B cell (primary cell): Measurements from ENCODE around the gene PLAC1. TPM values are rescaled to one million over a fixed set of nuclear protein-coding genes. Genes with fewer than 3 reads are reported as not detected.

Experiments
- ATAC-seq: fragments of 200-7000 bp; cut with Tn5 transposase; one replicate; pipeline ENCODE4 v1.10.0; 2021; ENCODE audit warnings: low read depth, mild to moderate bottlenecking, moderate number of reproducible peaks, moderate library complexity
- CTCF ChIA-PET: fragments of 350-600 bp; sonication (Branson Sonifier 250); formaldehyde crosslinking; loops from one replicate; lab custom pipeline; 2021; ENCODE audit warnings: antibody characterized with exemption, inconsistent platforms; lab: Charles Lee
- POLR2A ChIA-PET: fragments of 350-600 bp; sonication (Branson Sonifier 250); formaldehyde crosslinking; loops from one replicate; lab custom pipeline; 2021; ENCODE audit warnings: antibody characterized with exemption; lab: Charles Lee
- DNase-seq: peaks from one replicate; pipeline ENCODE4 v3.0.0; 2013
- H2AFZ ChIP-seq: 2 replicates; pipeline ENCODE4 v1.6.1; 2012; ENCODE audit warnings: mild to moderate bottlenecking, low read depth, low read length; ENCODE audit not compliant: insufficient read depth, poor library complexity, severe bottlenecking
- H3K27ac ChIP-seq, 2 donors: 1 replicate in 1 of 2; 2 replicates in 1 of 2; pipeline ENCODE4 v1.5.1; 2012 to 2013; ENCODE audit warnings: low read length in 2 of 2, mild to moderate bottlenecking in 2 of 2, moderate library complexity in 1 of 2
- H3K27me3 ChIP-seq, 4 experiments: fragments of 200-600 bp in 1 of 4; sonication (generic) in 1 of 4; replicated peaks in 1 of 4; 1 replicate in 2 of 4; 2 replicates in 2 of 4; pipeline versions ENCODE4 v1.6.1 to v1.7.0; 2013 to 2016; ENCODE audit warnings: low read length in 3 of 4, mild to moderate bottlenecking in 2 of 4, mixed read lengths in 1 of 4, moderate library complexity in 1 of 4; ENCODE audit not compliant: insufficient read depth in 4 of 4, control insufficient read depth in 3 of 4; ENCODE audit errors: control extremely low read depth in 1 of 4
- H3K36me3 ChIP-seq, 2 experiments: replicated peaks in 1 of 2; 1 replicate in 1 of 2; 2 replicates in 1 of 2; pipeline versions ENCODE4 v1.6.1 to v1.7.1; 2013; ENCODE audit warnings: low read length in 1 of 2; ENCODE audit not compliant: insufficient read depth in 2 of 2, control insufficient read depth in 1 of 2; ENCODE audit errors: control extremely low read depth in 1 of 2, extremely low read depth in 1 of 2
- H3K4me1 ChIP-seq, 2 donors: fragments of 200-600 bp in 1 of 2; sonication (generic) in 1 of 2; 1 replicate in 1 of 2; 2 replicates in 1 of 2; pipeline versions ENCODE4 v1.5.1 to v1.6.1; 2013 to 2017; ENCODE audit warnings: low read length in 2 of 2; ENCODE audit not compliant: control insufficient read depth in 2 of 2, insufficient read depth in 2 of 2
- H3K4me2 ChIP-seq: replicated peaks from 2 replicates; pipeline ENCODE3; 2012; ENCODE audit warnings: mild to moderate bottlenecking, low read depth, low read length; ENCODE audit not compliant: poor library complexity, severe bottlenecking
- H3K4me3 ChIP-seq, 5 experiments: fragments of 200-600 bp in 1 of 5; sonication (generic) in 1 of 5; 1 replicate in 3 of 5; 2 replicates in 2 of 5; pipeline versions ENCODE4 v1.5.1 to v1.7.0; 2011 to 2016; ENCODE audit warnings: low read length in 4 of 5, mild to moderate bottlenecking in 4 of 5, low read depth in 2 of 5, control low read depth in 1 of 5, moderate library complexity in 1 of 5; ENCODE audit not compliant: insufficient read depth in 1 of 5; ENCODE audit errors: control extremely low read depth in 1 of 5, extremely low read depth in 1 of 5
- H3K79me2 ChIP-seq: fragments of 200-600 bp; sonication (generic); one replicate; pipeline ENCODE4 v1.6.0; 2016; ENCODE audit warnings: low read length; ENCODE audit not compliant: control insufficient read depth, insufficient read depth
- H3K9ac ChIP-seq: fragments of 200-600 bp; sonication (generic); 2 replicates; pipeline ENCODE4 v1.6.1; 2017; ENCODE audit warnings: mild to moderate bottlenecking, low read length, moderate library complexity
- H3K9me3 ChIP-seq, 3 donors: one replicate each; pipeline versions ENCODE4 v1.6.1 to v1.7.1; 2013; ENCODE audit warnings: low read length in 2 of 3; ENCODE audit not compliant: control insufficient read depth in 2 of 3, insufficient read depth in 1 of 3; ENCODE audit errors: control extremely low read depth in 1 of 3
- H4K20me1 ChIP-seq: 2 replicates; pipeline ENCODE4 v1.6.0; 2012; ENCODE audit warnings: mild to moderate bottlenecking, low read length; ENCODE audit not compliant: insufficient read depth, control insufficient read depth, poor library complexity, severe bottlenecking
- H3K27ac Mint-ChIP-seq: one replicate; pipeline ENCODE4 v1.8.0; 2021; ENCODE audit warnings: mixed read lengths
- H3K27me3 Mint-ChIP-seq: one replicate; pipeline ENCODE4 v1.8.0; 2021; ENCODE audit warnings: mixed read lengths
- H3K4me1 Mint-ChIP-seq: one replicate; pipeline ENCODE4 v1.8.0; 2021; ENCODE audit warnings: mixed read lengths
- H3K4me3 Mint-ChIP-seq: one replicate; pipeline ENCODE4 v1.8.0; 2021; ENCODE audit warnings: mixed read lengths
- H3K9me3 Mint-ChIP-seq: one replicate; pipeline ENCODE4 v1.8.0; 2022; ENCODE audit warnings: mixed read lengths; ENCODE audit not compliant: insufficient read depth
- EZH2 ChIP-seq: IDR thresholded peaks from 2 replicates; pipeline ENCODE4 v1.6.1; 2012; ENCODE audit warnings: borderline replicate concordance, low read depth, mild to moderate bottlenecking, moderate library complexity, low read length; ENCODE audit not compliant: insufficient read depth, poor library complexity, severe bottlenecking
- WGBS: methylation state at CpG from one replicate; pipeline ENCODE4 v1.1.5; 2013; ENCODE audit warnings: missing lambda C conversion rate; ENCODE audit not compliant: insufficient coverage; 5-methylcytosine and 5-hydroxymethylcytosine counted together
- intact Hi-C: fragments of 100-400 bp; cut with micrococcal nuclease; formaldehyde crosslinking; loops from one replicate; pipeline ENCODE4 v1.10.0; 2022
- polyA plus RNA-seq: library from polyadenylated mRNA; depleted of rRNA; stranded (reverse); fragments of >200 nt; gene quantifications from 2 replicates; pipeline ENCODE4 v1.2.3, GENCODE V29; 2012
- total RNA-seq, 2 donors: library from RNA; stranded (reverse); fragments of 120-200 nt in 1 of 2; gene quantifications; 1 replicate in 1 of 2; 2 replicates in 1 of 2; pipeline versions ENCODE4 v1.2.3 to v1.2.4, GENCODE V29; 2013 to 2022
- TF ChIP-seq, protein P1 (sequence below): fragments of 200-600 bp; IDR thresholded peaks from one replicate; pipeline ENCODE4 v1.8.0; 2022; ENCODE audit warnings: antibody characterized with exemption, mild to moderate bottlenecking

The PLAC1 gene
- total and polyA plus RNA-seq, 2 donors (not counting 1 experiment from before 2014, with no cell fraction given): not detected

DNA sequence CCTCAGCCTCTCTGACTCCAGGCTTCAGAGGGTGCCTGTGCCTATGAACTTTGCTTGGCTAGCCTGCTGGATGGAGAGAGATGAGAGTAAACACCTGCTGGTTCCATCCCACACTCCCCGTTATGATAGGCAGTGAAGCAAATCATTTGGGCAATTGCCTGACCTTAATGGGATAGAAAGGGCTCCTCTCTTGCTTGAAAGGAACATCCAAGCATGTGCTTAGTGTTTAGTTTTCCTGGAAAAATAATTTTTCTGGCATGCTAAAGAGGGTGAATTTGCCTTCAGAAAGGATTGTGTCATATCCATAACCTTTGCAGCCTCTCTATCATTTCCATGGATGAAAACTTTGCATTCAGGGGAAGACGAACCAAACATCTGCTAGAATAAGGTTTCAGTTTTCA lies 10.8 kb downstream of the PLAC1 start:
- Histone ChIP-seq H3K27ac (no peak overlapping the region), H3K36me3 (no peaks in the 10 kb centered on the region), H3K9ac (no peak overlapping the region), H3K4me1 (no peaks in the 10 kb centered on the region), H3K79me2 (no peaks in the 10 kb centered on the region), H3K9me3 (no peaks in the 10 kb centered on the region), H3K4me2 (no peak overlapping the region), H4K20me1 (no peaks in the 10 kb centered on the region), H3K27me3 (no peaks in the 10 kb centered on the region), H3K4me3 (no peak overlapping the region), H2AFZ (no peak overlapping the region)
- no peak overlapping the region for H3K4me3 Mint-ChIP-seq
- peaks cover 11% of the 10 kb centered on the region for H3K27me3 Mint-ChIP-seq
- no peaks in the 10 kb centered on the region for H3K9me3 Mint-ChIP-seq
- ChIA-PET CTCF (no interaction called here), POLR2A (no interaction called here)
- no peak for ATAC-seq
- H3K4me1 Mint-ChIP-seq: no peaks in the 10 kb centered on the region
- intact Hi-C loops: no loop called here
- no CpG with 5 or more reads among the region's 2 CpGs for WGBS
- no peak overlapping the region for H3K27ac Mint-ChIP-seq
- DNase-seq: no peak
- TF ChIP-seq EZH2: no peak
- TF ChIP-seq, protein P1, sequence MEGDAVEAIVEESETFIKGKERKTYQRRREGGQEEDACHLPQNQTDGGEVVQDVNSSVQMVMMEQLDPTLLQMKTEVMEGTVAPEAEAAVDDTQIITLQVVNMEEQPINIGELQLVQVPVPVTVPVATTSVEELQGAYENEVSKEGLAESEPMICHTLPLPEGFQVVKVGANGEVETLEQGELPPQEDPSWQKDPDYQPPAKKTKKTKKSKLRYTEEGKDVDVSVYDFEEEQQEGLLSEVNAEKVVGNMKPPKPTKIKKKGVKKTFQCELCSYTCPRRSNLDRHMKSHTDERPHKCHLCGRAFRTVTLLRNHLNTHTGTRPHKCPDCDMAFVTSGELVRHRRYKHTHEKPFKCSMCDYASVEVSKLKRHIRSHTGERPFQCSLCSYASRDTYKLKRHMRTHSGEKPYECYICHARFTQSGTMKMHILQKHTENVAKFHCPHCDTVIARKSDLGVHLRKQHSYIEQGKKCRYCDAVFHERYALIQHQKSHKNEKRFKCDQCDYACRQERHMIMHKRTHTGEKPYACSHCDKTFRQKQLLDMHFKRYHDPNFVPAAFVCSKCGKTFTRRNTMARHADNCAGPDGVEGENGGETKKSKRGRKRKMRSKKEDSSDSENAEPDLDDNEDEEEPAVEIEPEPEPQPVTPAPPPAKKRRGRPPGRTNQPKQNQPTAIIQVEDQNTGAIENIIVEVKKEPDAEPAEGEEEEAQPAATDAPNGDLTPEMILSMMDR: no peak

DNA sequence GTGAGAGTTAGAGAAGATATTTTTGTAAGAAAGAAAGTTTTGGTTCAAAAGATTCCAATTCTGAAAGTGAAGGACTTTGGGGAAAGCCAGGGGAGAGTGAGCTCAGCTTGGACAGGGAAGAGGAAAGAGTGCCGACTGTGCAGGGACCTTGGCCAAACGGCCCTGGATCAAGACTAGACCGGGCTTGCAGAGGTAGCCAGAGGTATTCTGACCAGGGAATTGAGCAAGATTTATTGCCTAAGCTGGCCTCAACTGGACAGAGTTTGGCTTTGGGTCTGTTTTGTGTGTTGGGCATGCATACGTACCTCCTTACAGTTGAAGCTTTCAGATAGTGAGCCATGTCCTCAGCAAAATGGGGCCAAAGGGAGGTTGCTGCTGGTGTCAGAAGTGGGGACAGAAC lies 11.6 kb downstream of the PLAC1 start:
- Mint-ChIP-seq H3K4me1 (no peaks in the 10 kb centered on the region), H3K4me3 (no peak overlapping the region), H3K27me3 (peaks cover 11% of the 10 kb centered on the region), H3K9me3 (no peaks in the 10 kb centered on the region), H3K27ac (no peak overlapping the region)
- intact Hi-C loops: no loop called here
- H3K4me1 ChIP-seq: no peaks in the 10 kb centered on the region
- ATAC-seq (no peak), DNase-seq (no peak)
- no peaks in the 10 kb centered on the region for H3K79me2 ChIP-seq
- H3K27ac ChIP-seq: no peak overlapping the region
- CTCF ChIA-PET: no interaction called here
- no peak overlapping the region for H3K4me2 ChIP-seq
- no peaks in the 10 kb centered on the region for H4K20me1 ChIP-seq
- POLR2A ChIA-PET: no interaction called here
- no peaks in the 10 kb centered on the region for H3K27me3 ChIP-seq
- 83% methylated on average over 1 of the region's 4 CpGs for WGBS
- H3K36me3 ChIP-seq: no peaks in the 10 kb centered on the region
- no peak overlapping the region for H2AFZ ChIP-seq
- H3K9me3 ChIP-seq: no peaks in the 10 kb centered on the region
- H3K9ac ChIP-seq: no peak overlapping the region
- H3K4me3 ChIP-seq: no peak overlapping the region
- no peak for TF ChIP-seq EZH2
- TF ChIP-seq, protein P1: no peak
